ENCODE measurements around the gene CACNG4.

GRCh38 chr17:66916946-66917345 is 47.6 kb upstream of the CACNG4 start:
- TF ChIP-seq, protein P1, sequence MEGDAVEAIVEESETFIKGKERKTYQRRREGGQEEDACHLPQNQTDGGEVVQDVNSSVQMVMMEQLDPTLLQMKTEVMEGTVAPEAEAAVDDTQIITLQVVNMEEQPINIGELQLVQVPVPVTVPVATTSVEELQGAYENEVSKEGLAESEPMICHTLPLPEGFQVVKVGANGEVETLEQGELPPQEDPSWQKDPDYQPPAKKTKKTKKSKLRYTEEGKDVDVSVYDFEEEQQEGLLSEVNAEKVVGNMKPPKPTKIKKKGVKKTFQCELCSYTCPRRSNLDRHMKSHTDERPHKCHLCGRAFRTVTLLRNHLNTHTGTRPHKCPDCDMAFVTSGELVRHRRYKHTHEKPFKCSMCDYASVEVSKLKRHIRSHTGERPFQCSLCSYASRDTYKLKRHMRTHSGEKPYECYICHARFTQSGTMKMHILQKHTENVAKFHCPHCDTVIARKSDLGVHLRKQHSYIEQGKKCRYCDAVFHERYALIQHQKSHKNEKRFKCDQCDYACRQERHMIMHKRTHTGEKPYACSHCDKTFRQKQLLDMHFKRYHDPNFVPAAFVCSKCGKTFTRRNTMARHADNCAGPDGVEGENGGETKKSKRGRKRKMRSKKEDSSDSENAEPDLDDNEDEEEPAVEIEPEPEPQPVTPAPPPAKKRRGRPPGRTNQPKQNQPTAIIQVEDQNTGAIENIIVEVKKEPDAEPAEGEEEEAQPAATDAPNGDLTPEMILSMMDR (IDR thresholded peaks at IDR 0.05 in 4 of 5, conservative IDR thresholded peaks at IDR 0.05 in 1 of 5) = no peak
- no peak for TF ChIP-seq POLR2A (IDR thresholded peaks at IDR 0.05)
